K562 treated with DMSO at 1 percent for 24 hours (cell line): ENCODE results near the gene PSMA1. TPM values are rescaled to one million over a fixed set of nuclear protein-coding genes. Genes with fewer than 3 reads are reported as not detected.

Experiments
- total RNA-seq: library from RNA; unstranded; fragments of 300-600 nt; gene quantifications from 2 replicates; pipeline ENCODE4 v1.2.3, GENCODE V29; 2022; ENCODE audit warnings: low read depth; ENCODE audit not compliant: insufficient read depth

The PSMA1 gene
- total RNA-seq: 174 and 208 TPM in 2 replicates

GRCh38 chr11:14519917-14520746 lies at the start of gene PSMA1:
TSS of gene PSMA1 (minus strand) at chr11:14520386. CDS start at chr11:14520299, 87 bp downstream.

GRCh38 chr11:14499560-14500180 lies 20.5 kb downstream of the PSMA1 start, which contains the start of gene COPB1:
TSS of gene COPB1 (minus strand) at chr11:14499811. CDS start at chr11:14498928, 883 bp downstream.

Other genes starting within 250 kb of the PSMA1 start
- 35.1 and 35.7 TPM in 2 replicates for gene RRAS2, start 161.2 kb downstream of the PSMA1 start, total RNA-seq
- gene COPB1, start 20.6 kb downstream of the PSMA1 start, total RNA-seq: 86.0 and 99.3 TPM in 2 replicates
- 8.3 and 9.6 TPM in 2 replicates for gene PDE3B, start 123.4 kb upstream of the PSMA1 start, total RNA-seq